HEK293 (cell line): Measurements from ENCODE around the gene DNAH12.
A peak's percentile ranks its signal among the peaks of the same experiment; 100 is the strongest.

Source experiments
- GLI2 ChIP-seq: fragments of 450-650 bp; formaldehyde crosslinking; IDR thresholded peaks from 2 replicates; pipeline ENCODE4; 2017; ENCODE audit warnings: missing biosample characterization, missing genetic modification characterization, low read depth, borderline replicate concordance
- IKZF3 ChIP-seq: fragments of 450-650 bp; IDR thresholded peaks from 2 replicates; pipeline ENCODE4 v1.5.0; 2018; ENCODE audit warnings: missing biosample characterization, mild to moderate bottlenecking, missing genetic modification characterization, moderate library complexity
- KLF9 ChIP-seq: fragments of 450-650 bp; formaldehyde crosslinking; IDR thresholded peaks from 2 replicates; pipeline ENCODE4 v1.5.1; 2016; ENCODE audit warnings: missing biosample characterization, missing genetic modification characterization, low read depth
- OSR2 ChIP-seq: fragments of 450-650 bp; formaldehyde crosslinking; IDR thresholded peaks from 2 replicates; pipeline ENCODE4 v1.5.1; 2016; ENCODE audit warnings: missing biosample characterization, missing genetic modification characterization
- PATZ1 ChIP-seq: fragments of 450-650 bp; formaldehyde crosslinking; IDR thresholded peaks from 2 replicates; pipeline ENCODE4 v1.5.1; 2016; ENCODE audit warnings: missing biosample characterization, missing genetic modification characterization
- TCF7L2 ChIP-seq: IDR thresholded peaks from 2 replicates; pipeline ENCODE4 v1.6.1; 2011; ENCODE audit warnings: low read depth, mild to moderate bottlenecking, inconsistent platforms, low read length, moderate library complexity, borderline replicate concordance
- TSHZ1 ChIP-seq: fragments of 450-650 bp; formaldehyde crosslinking; IDR thresholded peaks from 2 replicates; pipeline ENCODE4 v1.5.1; 2016; ENCODE audit warnings: missing biosample characterization, missing genetic modification characterization, borderline replicate concordance
- WT1 ChIP-seq: fragments of 450-650 bp; formaldehyde crosslinking; IDR thresholded peaks from 2 replicates; pipeline ENCODE4 v1.5.1; 2016; ENCODE audit warnings: missing biosample characterization, missing genetic modification characterization
- ZEB2 ChIP-seq: fragments of 450-650 bp; formaldehyde crosslinking; IDR thresholded peaks from 2 replicates; pipeline ENCODE4 v1.5.1; 2016; ENCODE audit warnings: missing biosample characterization, missing genetic modification characterization
- ZFHX2 ChIP-seq: fragments of 450-650 bp; formaldehyde crosslinking; conservative IDR thresholded peaks from 2 replicates; pipeline ENCODE4 v1.5.1; 2016; ENCODE audit warnings: missing biosample characterization, missing genetic modification characterization
- ZFP69B ChIP-seq: fragments of 450-650 bp; formaldehyde crosslinking; IDR thresholded peaks from 2 replicates; pipeline ENCODE4 v1.5.1; 2016; ENCODE audit warnings: missing biosample characterization, missing genetic modification characterization
- ZNF112 ChIP-seq: fragments of 450-650 bp; formaldehyde crosslinking; IDR thresholded peaks from 2 replicates; pipeline ENCODE4 v1.5.0; 2017; ENCODE audit warnings: missing biosample characterization, missing genetic modification characterization
- ZNF138 ChIP-seq: fragments of 450-650 bp; formaldehyde crosslinking; IDR thresholded peaks from 2 replicates; pipeline ENCODE4 v1.5.1; 2016; ENCODE audit warnings: missing biosample characterization, missing genetic modification characterization, borderline replicate concordance
- ZNF148 ChIP-seq: fragments of 450-650 bp; formaldehyde crosslinking; IDR thresholded peaks from 2 replicates; pipeline ENCODE4 v1.5.0; 2017; ENCODE audit warnings: missing biosample characterization, missing genetic modification characterization, borderline replicate concordance
- ZNF174 ChIP-seq: fragments of 450-650 bp; formaldehyde crosslinking; IDR thresholded peaks from 2 replicates; pipeline ENCODE4 v1.5.0; 2017; ENCODE audit warnings: missing biosample characterization, mild to moderate bottlenecking, missing genetic modification characterization
- ZNF175 ChIP-seq: fragments of 450-650 bp; formaldehyde crosslinking; IDR thresholded peaks from 2 replicates; pipeline ENCODE4 v1.5.1; 2016; ENCODE audit warnings: missing biosample characterization, missing genetic modification characterization
- ZNF26 ChIP-seq: fragments of 450-650 bp; formaldehyde crosslinking; IDR thresholded peaks from 2 replicates; pipeline ENCODE4 v1.5.1; 2016; ENCODE audit warnings: missing biosample characterization, missing genetic modification characterization
- ZNF473 ChIP-seq: fragments of 450-650 bp; formaldehyde crosslinking; IDR thresholded peaks from 2 replicates; pipeline ENCODE4 v1.5.1; 2017; ENCODE audit warnings: missing biosample characterization, missing genetic modification characterization
- ZNF514 ChIP-seq: fragments of 450-650 bp; formaldehyde crosslinking; IDR thresholded peaks from 2 replicates; pipeline ENCODE4 v1.5.1; 2016; ENCODE audit warnings: missing biosample characterization, missing genetic modification characterization
- ZNF560 ChIP-seq: fragments of 450-650 bp; formaldehyde crosslinking; IDR thresholded peaks from 2 replicates; pipeline ENCODE4 v1.5.1; 2017; ENCODE audit warnings: missing biosample characterization, missing genetic modification characterization, borderline replicate concordance
- ZNF571 ChIP-seq: fragments of 450-650 bp; formaldehyde crosslinking; IDR thresholded peaks from 2 replicates; pipeline ENCODE4 v1.5.0; 2017; ENCODE audit warnings: missing biosample characterization, missing genetic modification characterization
- ZNF658 ChIP-seq: fragments of 450-650 bp; formaldehyde crosslinking; IDR thresholded peaks from 2 replicates; pipeline ENCODE4; 2016; ENCODE audit warnings: missing biosample characterization, missing genetic modification characterization
- ZNF707 ChIP-seq: fragments of 450-650 bp; formaldehyde crosslinking; IDR thresholded peaks from 2 replicates; pipeline ENCODE4 v1.5.1; 2016; ENCODE audit warnings: missing biosample characterization, missing genetic modification characterization
- ZNF76 ChIP-seq: fragments of 450-650 bp; formaldehyde crosslinking; IDR thresholded peaks from 2 replicates; pipeline ENCODE4; 2016; ENCODE audit warnings: low read depth, missing biosample characterization, missing genetic modification characterization, borderline replicate concordance
- TF ChIP-seq, protein P1 (sequence below): fragments of 450-650 bp; formaldehyde crosslinking; IDR thresholded peaks from 2 replicates; pipeline ENCODE4 v1.5.1; 2016; ENCODE audit warnings: missing biosample characterization, missing genetic modification characterization, borderline replicate concordance
- TF ChIP-seq, protein P2 (sequence below): fragments of 450-650 bp; formaldehyde crosslinking; IDR thresholded peaks from 2 replicates; pipeline ENCODE4 v1.5.1; 2017; ENCODE audit warnings: missing biosample characterization, missing genetic modification characterization

The DNAH12 gene

GRCh38 chr3:57555738-57556458, 11.8 kb upstream of the DNAH12 start, which contains the start of gene PDE12 (continued):
- peak; percentile 68 for TF ChIP-seq PATZ1
- TF ChIP-seq IKZF3 (tag by site-specific recombination) = peak; percentile 56
- peak; percentile 69 for TF ChIP-seq KLF9 (tag by site-specific recombination)
- TF ChIP-seq ZNF76 (tag by site-specific recombination) = peak; percentile 79; the same call in 1 of the 2 replicates
- no peak for TF ChIP-seq ZNF175 (tag by site-specific recombination)
- no peak for TF ChIP-seq ZNF571 (tag by site-specific recombination)
- TF ChIP-seq TCF7L2 = no peak
- no peak for TF ChIP-seq ZNF658 (tag by site-specific recombination)
- no peak for TF ChIP-seq ZNF514
- no peak for TF ChIP-seq GLI2
- peak; percentile 43; the same call in 1 of the 2 replicates for TF ChIP-seq OSR2
- TF ChIP-seq ZFP69B (tag by site-specific recombination) = peak; percentile 76; the same call in 1 of the 2 replicates
- TF ChIP-seq ZEB2 (tag by site-specific recombination) = peak; percentile 89
- no peak for TF ChIP-seq ZNF112 (tag by site-specific recombination)
- no peak for TF ChIP-seq ZNF473 (tag by site-specific recombination)
- no peak for TF ChIP-seq ZNF26 (tag by site-specific recombination)
- TF ChIP-seq, protein P1, sequence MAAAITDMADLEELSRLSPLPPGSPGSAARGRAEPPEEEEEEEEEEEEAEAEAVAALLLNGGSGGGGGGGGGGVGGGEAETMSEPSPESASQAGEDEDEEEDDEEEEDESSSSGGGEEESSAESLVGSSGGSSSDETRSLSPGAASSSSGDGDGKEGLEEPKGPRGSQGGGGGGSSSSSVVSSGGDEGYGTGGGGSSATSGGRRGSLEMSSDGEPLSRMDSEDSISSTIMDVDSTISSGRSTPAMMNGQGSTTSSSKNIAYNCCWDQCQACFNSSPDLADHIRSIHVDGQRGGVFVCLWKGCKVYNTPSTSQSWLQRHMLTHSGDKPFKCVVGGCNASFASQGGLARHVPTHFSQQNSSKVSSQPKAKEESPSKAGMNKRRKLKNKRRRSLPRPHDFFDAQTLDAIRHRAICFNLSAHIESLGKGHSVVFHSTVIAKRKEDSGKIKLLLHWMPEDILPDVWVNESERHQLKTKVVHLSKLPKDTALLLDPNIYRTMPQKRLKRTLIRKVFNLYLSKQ (tag by site-specific recombination) = no peak
- no peak for TF ChIP-seq ZNF138 (tag by site-specific recombination)
- TF ChIP-seq ZFHX2 (tag by site-specific recombination) = peak; percentile 86
- 0 out of 2 replicates have a peak, but pooled peaks have one; percentile 10 for TF ChIP-seq TSHZ1 (tag by site-specific recombination)
- TF ChIP-seq ZNF174 = no peak
- no peak for TF ChIP-seq WT1
- TF ChIP-seq ZNF148 = no peak
- no peak for TF ChIP-seq ZNF560
- TF ChIP-seq, protein P2, sequence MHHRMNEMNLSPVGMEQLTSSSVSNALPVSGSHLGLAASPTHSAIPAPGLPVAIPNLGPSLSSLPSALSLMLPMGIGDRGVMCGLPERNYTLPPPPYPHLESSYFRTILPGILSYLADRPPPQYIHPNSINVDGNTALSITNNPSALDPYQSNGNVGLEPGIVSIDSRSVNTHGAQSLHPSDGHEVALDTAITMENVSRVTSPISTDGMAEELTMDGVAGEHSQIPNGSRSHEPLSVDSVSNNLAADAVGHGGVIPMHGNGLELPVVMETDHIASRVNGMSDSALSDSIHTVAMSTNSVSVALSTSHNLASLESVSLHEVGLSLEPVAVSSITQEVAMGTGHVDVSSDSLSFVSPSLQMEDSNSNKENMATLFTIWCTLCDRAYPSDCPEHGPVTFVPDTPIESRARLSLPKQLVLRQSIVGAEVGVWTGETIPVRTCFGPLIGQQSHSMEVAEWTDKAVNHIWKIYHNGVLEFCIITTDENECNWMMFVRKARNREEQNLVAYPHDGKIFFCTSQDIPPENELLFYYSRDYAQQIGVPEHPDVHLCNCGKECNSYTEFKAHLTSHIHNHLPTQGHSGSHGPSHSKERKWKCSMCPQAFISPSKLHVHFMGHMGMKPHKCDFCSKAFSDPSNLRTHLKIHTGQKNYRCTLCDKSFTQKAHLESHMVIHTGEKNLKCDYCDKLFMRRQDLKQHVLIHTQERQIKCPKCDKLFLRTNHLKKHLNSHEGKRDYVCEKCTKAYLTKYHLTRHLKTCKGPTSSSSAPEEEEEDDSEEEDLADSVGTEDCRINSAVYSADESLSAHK = peak; percentile 57; the same call in 1 of the 2 replicates
- no peak for TF ChIP-seq ZNF707 (tag by site-specific recombination)
